CD4-positive, alpha-beta T cell treated with Interleukin-12 subunit alpha and Interleukin-12 subunit beta, for 1 hour (primary cell): ENCODE data around the gene LRRC26.
A peak's percentile ranks its signal among the peaks of the same experiment; 100 is the strongest.

ENCODE experiments used
- DNase-seq: peaks from one replicate; pipeline ENCODE4 v3.0.0-alpha.2; 2020

LRRC26 gene, protein sequence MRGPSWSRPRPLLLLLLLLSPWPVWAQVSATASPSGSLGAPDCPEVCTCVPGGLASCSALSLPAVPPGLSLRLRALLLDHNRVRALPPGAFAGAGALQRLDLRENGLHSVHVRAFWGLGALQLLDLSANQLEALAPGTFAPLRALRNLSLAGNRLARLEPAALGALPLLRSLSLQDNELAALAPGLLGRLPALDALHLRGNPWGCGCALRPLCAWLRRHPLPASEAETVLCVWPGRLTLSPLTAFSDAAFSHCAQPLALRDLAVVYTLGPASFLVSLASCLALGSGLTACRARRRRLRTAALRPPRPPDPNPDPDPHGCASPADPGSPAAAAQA

DNA sequence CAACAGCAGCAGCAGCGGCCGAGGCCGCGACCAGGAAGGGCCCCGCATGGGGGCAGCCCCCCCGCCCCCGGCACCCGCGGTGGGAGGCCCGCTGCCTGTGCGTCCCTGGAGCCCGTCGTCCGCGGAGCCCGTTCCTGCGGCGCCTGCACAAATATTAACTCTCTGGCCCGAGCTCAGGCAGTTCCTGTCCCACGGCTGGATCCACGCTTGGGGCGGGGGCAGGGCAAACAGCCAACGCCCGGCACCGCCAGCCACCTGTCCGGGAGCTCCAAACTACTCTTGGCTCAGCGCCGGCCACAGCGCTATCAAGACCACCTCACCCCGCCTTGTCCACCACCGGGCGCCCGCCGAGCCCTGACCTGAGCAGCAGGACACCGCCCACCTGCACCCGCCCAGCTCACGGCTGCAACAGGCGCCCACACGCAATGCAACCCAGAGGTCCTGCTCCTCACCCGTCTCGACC, at the start of gene LRRC26:
TSS of gene LRRC26 (minus strand) at position 156 of the 463 bp plus-strand sequence. CDS start at position 48, 108 bp downstream.
- DNase-seq = no peak

GRCh38 chr9:137218754-137219271, 49.0 kb upstream of the LRRC26 start:
- DNase-seq = no peak

GRCh38 chr9:137218212-137218753, 48.4 kb upstream of the LRRC26 start:
- DNase-seq = no peak

DNA sequence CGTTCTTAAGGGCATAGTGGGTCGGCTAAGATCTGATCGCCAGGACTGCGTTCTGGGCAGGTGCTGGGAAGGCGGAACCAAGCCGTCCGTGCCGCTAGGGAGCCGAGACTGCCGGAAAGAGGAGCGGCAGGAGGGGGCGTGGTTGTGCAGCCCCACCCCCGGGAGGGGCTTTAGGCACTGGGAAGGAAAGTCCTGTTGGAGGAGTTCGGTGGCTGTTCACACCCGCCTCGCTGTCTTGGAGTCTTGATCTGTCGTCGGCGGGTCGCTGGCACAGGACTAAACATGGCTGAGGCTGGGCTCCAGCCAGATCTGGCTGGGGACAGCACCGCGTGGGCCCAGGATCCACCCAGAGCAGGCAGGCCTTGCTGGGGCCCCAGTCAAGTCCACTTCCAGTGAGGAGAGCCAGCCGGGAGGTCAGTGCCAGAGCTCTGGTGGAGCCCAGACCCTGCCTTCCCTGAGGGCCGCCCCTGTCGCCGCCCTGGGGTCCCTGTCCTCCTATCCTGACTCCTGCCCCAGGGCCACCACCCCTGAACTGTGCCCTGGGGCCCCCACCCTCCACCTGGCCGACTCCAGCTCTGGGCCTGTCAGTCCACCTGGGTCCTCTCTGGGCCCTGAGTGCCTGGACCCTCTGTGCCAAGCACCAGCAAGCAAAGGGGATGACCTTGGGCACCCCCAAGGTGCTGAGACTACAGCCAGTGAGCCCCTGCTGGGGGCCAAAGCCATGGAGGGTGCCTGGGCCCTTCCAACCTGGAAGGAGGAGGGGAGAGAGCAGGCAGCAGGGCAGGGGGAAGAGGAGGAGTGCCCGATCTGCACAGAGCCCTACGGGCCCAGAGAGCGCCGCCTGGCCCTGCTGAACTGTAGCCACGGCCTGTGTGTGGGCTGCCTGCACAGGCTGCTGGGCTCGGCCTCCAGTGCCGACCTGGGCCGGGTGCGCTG, 47.7 kb upstream of the LRRC26 start:
- no peak for DNase-seq

DNA sequence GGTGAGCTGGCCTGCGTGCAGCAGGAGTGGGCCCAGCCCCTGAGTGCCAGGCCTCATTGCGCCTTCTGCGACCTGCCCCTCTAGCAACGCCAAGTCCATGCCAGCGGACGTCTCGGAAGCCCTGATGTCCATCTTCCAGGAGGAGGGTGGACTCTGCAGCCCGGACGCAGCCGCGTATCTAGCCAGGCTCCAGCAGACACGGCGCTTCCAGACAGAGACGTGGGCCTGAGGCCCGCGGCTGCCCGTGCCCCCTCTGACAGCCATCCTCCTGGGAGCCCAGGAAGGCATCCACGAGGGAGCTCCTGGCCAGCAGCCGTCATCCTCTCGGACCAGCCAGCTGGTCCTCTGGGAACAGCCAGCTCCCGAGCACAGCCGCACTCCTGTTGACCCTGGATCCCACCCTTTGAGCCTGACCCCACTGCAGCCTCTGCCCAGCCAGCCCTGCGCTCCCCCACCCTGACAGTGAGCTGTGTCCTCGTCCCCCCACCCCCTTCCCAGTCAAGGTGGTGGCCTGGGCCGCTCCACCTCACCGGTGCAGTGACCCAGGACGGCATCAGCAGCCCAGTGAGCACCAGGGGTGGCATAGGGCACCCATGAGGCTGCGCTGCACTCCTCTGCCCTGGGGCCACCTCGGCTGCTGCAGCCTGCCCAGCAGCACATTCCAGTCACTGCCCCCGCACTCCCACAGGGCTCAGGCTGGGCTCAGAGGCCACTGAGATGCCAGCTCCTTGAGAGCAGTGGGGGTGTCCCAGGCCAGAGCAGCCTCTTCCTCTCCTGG, 46.5 kb upstream of the LRRC26 start:
- no peak for DNase-seq

GRCh38 chr9:137215196-137215986, 45.5 kb upstream of the LRRC26 start:
- DNase-seq = no peak

- DNase-seq = no peak
These were observed 44.8 kb upstream of the LRRC26 start for GRCh38 chr9:137214620-137215019.

DNA sequence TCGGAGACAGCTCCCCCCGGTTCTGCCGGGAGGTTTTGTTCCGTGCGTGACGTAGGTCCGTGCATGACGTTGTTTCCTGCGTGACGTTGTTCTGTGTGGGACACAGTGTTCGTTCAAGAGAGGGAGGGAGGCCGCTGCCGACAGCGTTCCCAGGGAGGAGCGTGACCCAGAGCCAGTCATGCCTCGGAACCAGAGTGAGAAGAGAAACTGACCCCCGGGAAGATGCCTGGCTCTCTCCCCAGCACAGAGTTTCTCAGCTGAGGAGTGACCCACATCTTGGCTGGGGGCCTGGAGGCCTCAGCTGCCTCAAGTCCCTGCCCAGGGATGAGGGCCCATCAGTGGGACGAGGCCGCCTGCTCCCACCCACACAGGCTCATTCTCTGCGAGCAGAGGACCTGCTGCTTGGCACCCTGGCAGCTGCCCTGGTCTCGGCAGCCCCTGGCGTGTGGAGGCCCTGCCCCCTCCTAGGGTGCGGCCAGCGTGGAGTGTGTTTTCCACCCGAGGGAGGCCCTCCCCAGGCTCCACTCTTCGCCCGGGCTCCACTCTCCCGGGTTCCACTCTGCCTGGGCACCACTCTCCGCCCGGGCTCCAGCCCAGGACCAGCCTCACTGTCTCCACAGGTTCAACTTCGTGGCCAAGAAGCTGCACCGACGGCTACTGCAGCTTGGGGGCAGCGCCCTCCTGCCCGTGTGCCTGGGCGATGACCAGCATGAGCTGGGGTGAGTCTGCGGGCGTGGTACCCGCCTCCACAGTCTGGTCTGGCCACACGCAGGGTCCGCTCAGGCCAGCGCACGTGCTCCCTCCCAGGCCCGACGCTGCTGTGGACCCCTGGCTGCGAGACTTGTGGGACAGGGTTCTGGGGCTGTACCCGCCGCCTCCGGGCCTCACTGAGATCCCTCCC, 43.6 kb upstream of the LRRC26 start:
- no peak for DNase-seq

GRCh38 chr9:137212520-137212919, 42.7 kb upstream of the LRRC26 start:
- no peak for DNase-seq

DNA sequence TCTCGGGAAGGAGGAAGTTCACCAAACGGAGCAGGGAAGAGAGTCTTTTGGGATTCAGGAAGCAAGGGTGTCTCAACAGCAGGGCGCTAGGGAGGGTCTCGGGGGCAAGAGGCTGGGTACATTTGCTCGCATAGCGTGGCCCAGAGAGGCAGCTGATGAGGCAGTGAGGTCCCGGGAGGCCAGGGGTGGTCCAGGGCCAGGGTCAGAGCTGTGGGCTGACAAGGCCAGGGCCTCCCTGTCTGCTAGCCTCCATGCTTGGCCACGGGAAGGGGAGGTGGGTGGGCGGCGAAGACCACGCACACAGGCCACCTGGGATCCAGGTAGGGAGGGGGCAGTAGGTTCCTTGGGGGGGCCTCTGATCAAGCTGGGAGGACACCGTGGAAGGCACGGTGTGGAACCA, 41.7 kb upstream of the LRRC26 start:
- DNase-seq = no peak

DNA sequence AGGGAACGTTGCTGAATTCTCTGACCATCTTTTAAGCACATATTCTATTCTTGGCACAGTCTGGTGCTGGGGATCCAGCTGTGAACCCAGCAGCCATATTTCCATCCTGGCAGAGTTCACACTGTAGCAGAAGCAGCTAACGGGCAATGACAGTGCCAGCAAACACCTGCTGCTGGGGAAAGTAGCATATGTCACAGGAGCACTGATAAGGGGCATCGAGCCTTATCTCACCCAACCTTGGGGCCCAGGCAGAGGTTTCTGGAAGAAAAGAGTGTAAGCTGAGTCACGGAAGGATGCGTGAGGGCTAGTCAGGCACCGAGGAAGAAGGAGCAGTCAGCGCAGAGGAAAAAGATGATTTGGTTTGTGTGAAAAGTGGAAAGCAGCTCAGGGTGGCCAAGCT, 36.8 kb upstream of the LRRC26 start:
- no peak for DNase-seq

GRCh38 chr9:137205126-137206069, 35.5 kb upstream of the LRRC26 start, which contains the start of the genes NDOR1 and TMEM203:
Gene NDOR1, plus strand, starts transcription at chr9:137205700. Its CDS starts 78 bp downstream, at chr9:137205778.
Gene TMEM203, minus strand, starts transcription at chr9:137205648. Its CDS starts 234 bp downstream, at chr9:137205414.
- peak; percentile 92 for DNase-seq

- DNase-seq = no peak
These were observed 34.9 kb upstream of the LRRC26 start for GRCh38 chr9:137204731-137205125.

DNA sequence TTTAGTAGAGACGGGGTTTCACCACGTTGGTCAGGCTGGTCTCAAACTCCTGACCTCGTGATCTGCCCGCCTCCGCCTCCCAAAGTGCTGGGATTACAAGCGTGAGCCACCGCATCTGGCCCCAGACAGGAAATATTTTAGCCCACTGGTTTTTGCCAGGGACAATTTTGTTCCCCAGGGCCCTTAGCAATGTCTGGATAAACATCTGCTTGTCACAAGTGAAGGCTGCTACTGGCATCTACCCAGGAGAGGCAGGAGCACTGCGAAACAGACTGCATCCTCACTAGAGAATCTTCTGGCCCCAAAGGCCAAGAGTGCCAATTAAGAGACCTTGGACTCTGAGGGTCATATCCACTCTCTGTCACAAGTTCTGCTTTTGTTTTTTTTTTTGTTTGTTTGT, 33.1 kb upstream of the LRRC26 start:
- no peak for DNase-seq

- no peak for DNase-seq
These were observed 31.5 kb upstream of the LRRC26 start for GRCh38 chr9:137201205-137201868.

- DNase-seq = peak; percentile 98
These were observed 30.7 kb upstream of the LRRC26 start, which contains the start of gene TPRN for GRCh38 chr9:137200311-137201204. Gene TPRN, minus strand, starts transcription at chr9:137200741. Its CDS starts 30 bp downstream, at chr9:137200711.

- DNase-seq = no peak
These were observed 29.7 kb upstream of the LRRC26 start for GRCh38 chr9:137199411-137200121.
